Fibroblast of pulmonary artery (primary cell): ENCODE measurements around the gene CYP17A1.

Experiments
- DNase-seq: peaks from one replicate; pipeline ENCODE4 v3.0.0-alpha.2; 2010; ENCODE audit warnings: low read depth
- H3K4me3 ChIP-seq: replicated peaks from 2 replicates; pipeline ENCODE4 v1.5.1; 2011; ENCODE audit warnings: low read depth, mild to moderate bottlenecking, control low read depth, low read length, moderate library complexity
- CTCF ChIP-seq: IDR thresholded peaks from 2 replicates; pipeline ENCODE4 v1.5.1; 2011; ENCODE audit warnings: mild to moderate bottlenecking, control low read depth, low read length, inconsistent platforms; ENCODE audit errors: missing control alignments

The CYP17A1 gene

GRCh38 chr10:102795453-102796406, 41.5 kb downstream of the CYP17A1 start:
- TF ChIP-seq CTCF: no peak
- DNase-seq: no peak
- H3K4me3 ChIP-seq: no peak overlapping the region

- no peak for DNase-seq
- TF ChIP-seq CTCF: no peak
- H3K4me3 ChIP-seq: no peak overlapping the region
These were observed 45.3 kb downstream of the CYP17A1 start for GRCh38 chr10:102791754-102792395.

GRCh38 chr10:102785818-102786217, 51.4 kb downstream of the CYP17A1 start:
- DNase-seq: peak; percentile 90
- TF ChIP-seq CTCF: no peak
- no peak overlapping the region for H3K4me3 ChIP-seq

GRCh38 chr10:102783568-102783967, 53.6 kb downstream of the CYP17A1 start:
- no peak for TF ChIP-seq CTCF
- DNase-seq: no peak

GRCh38 chr10:102782673-102783551, 54.3 kb downstream of the CYP17A1 start:
- DNase-seq: peak; percentile 96
- H3K4me3 ChIP-seq: peak overlapping the region; percentile 35
- no peak for TF ChIP-seq CTCF

More at GRCh38 chr10:102783568-102783967, 53.6 kb downstream of the CYP17A1 start:
- H3K4me3 ChIP-seq: peak overlapping the region; percentile 35

GRCh38 chr10:102781921-102782557, 55.2 kb downstream of the CYP17A1 start:
- peak overlapping the region; percentile 27 for H3K4me3 ChIP-seq
- DNase-seq: peak; percentile 87
- no peak for TF ChIP-seq CTCF
